A673 (cell line): ENCODE measurements around the gene HMG20A.

Experiments used
- CTCF ChIP-seq: fragments of 300-800, 200-600 bp; sonication (generic); conservative IDR thresholded peaks from 2 replicates; pipeline ENCODE4 v1.5.1; 2017; ENCODE audit warnings: low read depth, mild to moderate bottlenecking, antibody characterized with exemption, low read length, moderate library complexity, mixed read lengths
- EZH2 ChIP-seq: fragments of 200-600 bp; sonication (generic); IDR thresholded peaks from 2 replicates; pipeline ENCODE4 v1.6.1; 2017; ENCODE audit warnings: borderline replicate concordance, low read depth, mild to moderate bottlenecking, mixed read lengths, antibody characterized with exemption, low read length; ENCODE audit not compliant: poor library complexity, severe bottlenecking

- TF ChIP-seq EZH2: no peak
- no peak for TF ChIP-seq CTCF
Observed at GRCh38 chr15:77527831-77528231, 107.1 kb downstream of the HMG20A start.
